NCI-H2196 (cell line): ENCODE results near the gene ZBTB45.
A peak's percentile ranks its signal among the peaks of the same experiment; 100 is the strongest.
"Not testable (repeated sequence)": the region's sequence is repeated elsewhere in the genome, so short reads cannot be mapped to it uniquely, and the experiment has no call there.

ENCODE experiments used
- DNase-seq: peaks from one replicate; lab custom pipeline; 2025; ENCODE audit not compliant: unreplicated experiment; lab: John Stamatoyannopoulos, UW

ZBTB45 gene

GRCh38 chr19:58510084-58510862 lies 9.3 kb downstream of the ZBTB45 start:
- DNase-seq: no peak

GRCh38 chr19:58509731-58510083 lies 9.9 kb downstream of the ZBTB45 start:
- no peak for DNase-seq

GRCh38 chr19:58507602-58508223 lies 11.9 kb downstream of the ZBTB45 start:
- not testable (repeated sequence) for DNase-seq

GRCh38 chr19:58500242-58500641 lies 19.4 kb downstream of the ZBTB45 start:
- no peak for DNase-seq

GRCh38 chr19:58499021-58499927 lies 20.3 kb downstream of the ZBTB45 start:
- peak; percentile 100 for DNase-seq

- DNase-seq: no peak
These were observed 21.1 kb downstream of the ZBTB45 start for GRCh38 chr19:58498316-58499020.

GRCh38 chr19:58497634-58498170 lies 21.9 kb downstream of the ZBTB45 start:
- DNase-seq: no peak

- no peak for DNase-seq
These were observed 27.3 kb downstream of the ZBTB45 start for GRCh38 chr19:58492265-58492664.

GRCh38 chr19:58491393-58491792 lies 28.2 kb downstream of the ZBTB45 start:
- DNase-seq: no peak

- not testable (repeated sequence) for DNase-seq
These were observed 35.3 kb downstream of the ZBTB45 start for GRCh38 chr19:58484349-58484748.

GRCh38 chr19:58483776-58484175 lies 35.8 kb downstream of the ZBTB45 start:
- DNase-seq: no peak

GRCh38 chr19:58482372-58482771 lies 37.2 kb downstream of the ZBTB45 start:
- DNase-seq: no peak

- no peak for DNase-seq
These were observed 38.8 kb downstream of the ZBTB45 start for GRCh38 chr19:58480831-58481230.

- DNase-seq: no peak
These were observed 39.2 kb downstream of the ZBTB45 start for GRCh38 chr19:58480481-58480830.

- DNase-seq: no peak
These were observed 39.7 kb downstream of the ZBTB45 start for GRCh38 chr19:58479736-58480480.

GRCh38 chr19:58479303-58479702 lies 40.3 kb downstream of the ZBTB45 start:
- no peak for DNase-seq

GRCh38 chr19:58477871-58478270 lies 41.7 kb downstream of the ZBTB45 start:
- no peak for DNase-seq

GRCh38 chr19:58477130-58477529 lies 42.5 kb downstream of the ZBTB45 start:
- no peak for DNase-seq

GRCh38 chr19:58476498-58477015 lies 43.1 kb downstream of the ZBTB45 start:
- DNase-seq: peak; percentile 42
